ENCODE measurements around the gene NXF3. TPM values are rescaled to one million over a fixed set of nuclear protein-coding genes. Genes with fewer than 3 reads are reported as not detected.

The NXF3 gene
- total and polyA plus RNA-seq, 12 donors: 0.06 to 5.9 (median 1.3) TPM; not detected in 1

DNA sequence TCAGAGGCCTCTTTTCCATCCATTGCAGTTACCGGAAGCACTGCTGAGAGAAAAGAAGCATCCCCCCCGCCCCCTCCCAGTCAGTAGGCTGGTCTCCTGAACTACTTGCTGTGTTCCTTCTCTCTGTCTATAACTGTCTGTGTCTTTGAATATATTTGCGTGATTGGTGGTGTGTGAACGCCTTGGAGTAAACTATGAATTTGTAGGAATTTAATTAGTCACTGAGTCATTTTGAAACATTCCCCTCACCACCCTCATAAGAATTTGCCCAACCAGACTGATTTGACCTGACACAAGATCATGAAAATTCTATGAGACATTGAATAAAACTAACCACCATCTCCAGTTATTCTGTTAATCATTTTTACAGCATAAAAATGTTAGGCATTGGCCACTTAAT, 6.7 kb upstream of the NXF3 start:
- H3K27me3 ChIP-seq: peaks cover 12% of the 10 kb centered on the region
- H3K4me3 ChIP-seq: no peak overlapping the region
- DNase-seq: no peak
- H3K36me3 ChIP-seq (replicated peaks in 1 of 2): no peaks in the 10 kb centered on the region
- no peak for TF ChIP-seq POLR2A (IDR thresholded peaks at IDR 0.05)
- TF ChIP-seq, protein P1, sequence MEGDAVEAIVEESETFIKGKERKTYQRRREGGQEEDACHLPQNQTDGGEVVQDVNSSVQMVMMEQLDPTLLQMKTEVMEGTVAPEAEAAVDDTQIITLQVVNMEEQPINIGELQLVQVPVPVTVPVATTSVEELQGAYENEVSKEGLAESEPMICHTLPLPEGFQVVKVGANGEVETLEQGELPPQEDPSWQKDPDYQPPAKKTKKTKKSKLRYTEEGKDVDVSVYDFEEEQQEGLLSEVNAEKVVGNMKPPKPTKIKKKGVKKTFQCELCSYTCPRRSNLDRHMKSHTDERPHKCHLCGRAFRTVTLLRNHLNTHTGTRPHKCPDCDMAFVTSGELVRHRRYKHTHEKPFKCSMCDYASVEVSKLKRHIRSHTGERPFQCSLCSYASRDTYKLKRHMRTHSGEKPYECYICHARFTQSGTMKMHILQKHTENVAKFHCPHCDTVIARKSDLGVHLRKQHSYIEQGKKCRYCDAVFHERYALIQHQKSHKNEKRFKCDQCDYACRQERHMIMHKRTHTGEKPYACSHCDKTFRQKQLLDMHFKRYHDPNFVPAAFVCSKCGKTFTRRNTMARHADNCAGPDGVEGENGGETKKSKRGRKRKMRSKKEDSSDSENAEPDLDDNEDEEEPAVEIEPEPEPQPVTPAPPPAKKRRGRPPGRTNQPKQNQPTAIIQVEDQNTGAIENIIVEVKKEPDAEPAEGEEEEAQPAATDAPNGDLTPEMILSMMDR (IDR thresholded peaks at IDR 0.05): no peak
- intact Hi-C loops (cut with DNase I): no loop called here
- no peaks in the 10 kb centered on the region for H3K4me1 ChIP-seq (replicated peaks in 1 of 2)
- WGBS, 4 donors: 74 to 94% (median 84%) methylated on average over 3 to 4 of the region's 4 CpGs
- no peak overlapping the region for H3K27ac ChIP-seq
- H3K9me3 ChIP-seq (replicated peaks in 1 of 3): no peaks in the 10 kb centered on the region

DNA sequence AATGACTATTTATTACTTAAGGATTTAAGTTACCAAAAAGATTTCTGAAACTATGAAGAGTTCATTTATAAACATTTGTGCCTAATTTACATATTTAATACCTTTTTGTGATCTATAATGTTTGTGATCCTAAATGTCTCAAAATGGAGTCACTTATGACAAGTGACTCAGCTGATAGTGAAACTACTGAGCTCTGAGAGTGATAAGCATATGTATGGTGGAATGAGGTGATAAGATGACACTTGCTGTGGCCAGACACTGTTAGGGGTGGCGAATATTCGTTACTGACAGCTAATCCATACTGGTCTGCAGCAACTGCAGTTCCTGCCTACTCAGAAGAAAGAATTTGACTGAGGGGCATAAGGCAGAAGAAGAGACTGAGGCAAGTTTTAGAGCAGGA, 5.5 kb upstream of the NXF3 start:
- TF ChIP-seq, protein P1 (IDR thresholded peaks at IDR 0.05): no peak
- TF ChIP-seq POLR2A (IDR thresholded peaks at IDR 0.05): no peak
- no peak overlapping the region for H3K27ac ChIP-seq
- H3K4me3 ChIP-seq: no peak overlapping the region
- intact Hi-C loops (cut with DNase I): no loop called here
- H3K4me1 ChIP-seq (replicated peaks in 1 of 2): no peaks in the 10 kb centered on the region
- H3K36me3 ChIP-seq (replicated peaks in 1 of 2): no peaks in the 10 kb centered on the region
- WGBS, 4 donors: 57 to 84% (median 71%) methylated on average over 2 of the region's 2 CpGs
- H3K27me3 ChIP-seq: peaks cover 15% of the 10 kb centered on the region
- H3K9me3 ChIP-seq (replicated peaks in 1 of 3): no peaks in the 10 kb centered on the region
- no peak for DNase-seq

DNA sequence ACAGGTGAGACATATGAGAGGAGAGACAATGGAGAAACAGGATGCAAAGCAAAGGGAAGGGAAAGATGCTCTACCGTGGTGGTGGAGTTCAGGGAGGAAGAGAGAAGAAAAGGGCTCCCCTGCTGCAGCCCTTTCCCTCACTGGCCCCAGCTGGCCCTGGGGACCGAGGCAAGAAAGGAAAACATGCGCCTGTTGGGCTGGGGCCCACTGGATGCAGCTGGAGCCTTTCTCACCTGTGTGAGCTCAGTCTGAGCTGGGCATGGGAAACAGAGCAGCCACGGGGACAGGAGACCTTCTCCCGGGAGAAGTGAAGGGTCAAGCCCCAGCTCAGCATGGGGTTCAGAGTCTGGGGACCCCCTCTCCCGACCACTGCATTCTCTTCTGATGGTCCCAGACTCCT, 11.9 kb downstream of the NXF3 start:
- intact Hi-C loops (cut with DNase I): no loop called here
- Histone ChIP-seq H3K9me3 (replicated peaks in 1 of 3) (no peaks in the 10 kb centered on the region), H3K4me1 (replicated peaks in 1 of 2) (no peaks in the 10 kb centered on the region), H3K4me3 (no peak overlapping the region), H3K27ac (no peak overlapping the region), H3K27me3 (peaks cover 3% of the 10 kb centered on the region), H3K36me3 (replicated peaks in 1 of 2) (no peaks in the 10 kb centered on the region)
- no peak for DNase-seq
- 54 to 70% (median 67%) methylated on average over 5 to 6 of the region's 6 CpGs for WGBS, 4 donors
- TF ChIP-seq POLR2A (IDR thresholded peaks at IDR 0.05): no peak
- TF ChIP-seq, protein P1 (IDR thresholded peaks at IDR 0.05): no peak

DNA sequence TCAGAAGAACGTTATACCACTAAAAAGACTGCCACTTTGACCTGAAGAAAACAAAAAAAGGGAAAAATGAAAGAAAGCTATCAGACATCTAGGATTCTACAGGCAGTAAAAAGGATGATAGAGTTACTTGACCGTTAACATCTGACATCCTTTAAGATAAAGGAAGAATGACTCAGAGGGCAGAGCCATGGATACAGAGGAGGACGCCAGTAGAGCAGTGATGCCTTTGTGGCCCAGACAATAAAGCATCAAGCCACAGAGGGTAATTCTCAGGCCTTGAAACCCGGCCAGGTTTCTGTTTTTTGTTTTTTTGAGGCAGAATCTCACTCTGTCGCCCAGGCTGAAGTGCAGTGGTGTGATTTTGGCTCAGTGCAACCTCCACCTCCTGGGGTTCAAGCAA, 19.5 kb downstream of the NXF3 start:
- H3K4me3 ChIP-seq: no peak overlapping the region
- WGBS, 4 donors: 19 to 42% (median 25%) methylated on average over 5 of the region's 5 CpGs
- TF ChIP-seq, protein P1 (IDR thresholded peaks at IDR 0.05): no peak
- no peak for TF ChIP-seq POLR2A (IDR thresholded peaks at IDR 0.05)
- H3K9me3 ChIP-seq (replicated peaks in 1 of 3): no peaks in the 10 kb centered on the region
- H3K27me3 ChIP-seq: peaks cover 9% of the 10 kb centered on the region
- no peaks in the 10 kb centered on the region for H3K4me1 ChIP-seq (replicated peaks in 1 of 2)
- intact Hi-C loops (cut with DNase I): no loop called here
- H3K36me3 ChIP-seq (replicated peaks in 1 of 2): no peaks in the 10 kb centered on the region
- no peak for DNase-seq
- no peak overlapping the region for H3K27ac ChIP-seq

Data from adrenal gland (tissue), 12 donors.